Prostate gland (tissue), 2 donors: Measurements from ENCODE around the gene MAD1L1.

ENCODE experiments used
- CTCF ChIP-seq, 4 experiments: fragments of 200-600 bp in 2 of 4; fragments of 450-650 bp in 2 of 4; sonication (generic) in 2 of 4; IDR thresholded peaks; 1 replicate in 3 of 4; 2 replicates in 1 of 4; pipeline ENCODE4 v1.5.1; 2016 to 2019; ENCODE audit warnings: antibody characterized with exemption in 4 of 4, mild to moderate bottlenecking in 2 of 4, moderate library complexity in 2 of 4
- POLR2A ChIP-seq: fragments of 450-650 bp; IDR thresholded peaks from one replicate; pipeline ENCODE4 v1.6.1; 2016; ENCODE audit warnings: antibody characterized with exemption, mild to moderate bottlenecking
- POLR2AphosphoS5 ChIP-seq: sonication (generic); formaldehyde crosslinking; IDR thresholded peaks from one replicate; pipeline ENCODE4 v1.6.1; 2017; ENCODE audit warnings: antibody characterized with exemption

DNA sequence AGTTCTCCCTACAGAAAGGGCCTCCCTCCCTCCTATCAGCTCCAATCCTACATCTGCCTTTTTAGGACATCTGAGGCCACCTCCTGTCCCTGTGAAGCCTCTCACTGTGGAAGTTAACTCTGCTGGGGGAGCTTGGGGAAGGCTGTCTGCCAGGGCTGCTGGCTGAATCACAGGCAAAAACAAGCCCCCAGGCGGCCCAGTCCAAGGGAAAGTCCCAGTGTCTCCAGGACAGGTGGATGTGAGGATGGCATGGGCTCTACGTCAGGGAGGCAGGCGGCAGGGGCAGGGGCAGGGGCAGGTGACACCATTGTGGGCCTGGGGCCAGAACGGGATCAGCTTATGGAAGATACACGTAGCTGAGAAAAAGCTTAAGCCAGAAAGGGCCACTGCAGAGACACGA lies 240.2 kb downstream of the MAD1L1 start:
- TF ChIP-seq POLR2A, result no peak
- TF ChIP-seq POLR2AphosphoS5, result no peak
- no peak for TF ChIP-seq CTCF (IDR thresholded peaks at IDR 0.05)
